ENCODE data around the gene UBE4B.

DNA sequence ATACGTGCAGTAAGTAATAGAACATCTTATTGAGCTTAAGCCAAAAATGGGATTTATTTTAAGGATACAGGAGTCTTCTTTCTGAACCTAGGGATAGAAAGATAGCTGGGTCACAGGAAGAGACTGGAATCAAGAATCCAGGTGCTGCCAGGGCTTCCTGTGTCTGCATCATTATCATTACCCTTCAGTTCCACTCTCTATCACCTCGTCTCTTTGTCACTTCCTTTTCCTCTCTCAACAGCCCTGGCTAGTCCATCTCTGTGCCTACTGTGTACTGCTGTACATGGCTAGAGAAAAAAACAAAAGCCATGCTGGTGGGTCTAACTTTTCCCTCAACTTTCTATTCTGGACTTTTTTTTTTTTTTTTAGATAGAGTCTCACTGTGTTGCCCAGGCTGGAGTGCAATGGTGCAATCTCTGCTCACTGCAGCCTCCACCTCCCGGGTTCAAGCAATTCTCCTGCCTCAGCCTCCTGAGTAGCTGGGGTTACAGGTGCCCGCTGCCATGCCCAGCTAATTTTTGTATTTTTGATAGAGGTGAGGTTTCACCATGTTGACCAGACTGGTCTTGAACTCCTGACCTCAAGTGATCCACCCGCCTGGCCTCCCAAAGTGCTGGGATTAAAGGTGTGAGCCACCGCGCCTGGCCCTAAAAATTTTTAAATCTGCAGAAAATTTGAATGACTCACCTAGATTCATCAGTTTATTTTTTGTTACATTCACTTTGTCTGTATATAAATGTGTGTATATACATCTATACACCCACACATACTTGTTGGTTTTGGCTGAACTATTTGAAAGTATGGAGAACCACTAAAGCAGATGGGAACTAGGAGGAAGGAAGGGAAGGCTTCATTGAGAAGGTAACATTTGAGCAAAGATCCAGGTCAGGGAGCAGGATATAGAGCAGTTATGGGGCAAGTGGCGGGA, 31.9 kb downstream of the UBE4B start:
- TF ChIP-seq, protein P1, sequence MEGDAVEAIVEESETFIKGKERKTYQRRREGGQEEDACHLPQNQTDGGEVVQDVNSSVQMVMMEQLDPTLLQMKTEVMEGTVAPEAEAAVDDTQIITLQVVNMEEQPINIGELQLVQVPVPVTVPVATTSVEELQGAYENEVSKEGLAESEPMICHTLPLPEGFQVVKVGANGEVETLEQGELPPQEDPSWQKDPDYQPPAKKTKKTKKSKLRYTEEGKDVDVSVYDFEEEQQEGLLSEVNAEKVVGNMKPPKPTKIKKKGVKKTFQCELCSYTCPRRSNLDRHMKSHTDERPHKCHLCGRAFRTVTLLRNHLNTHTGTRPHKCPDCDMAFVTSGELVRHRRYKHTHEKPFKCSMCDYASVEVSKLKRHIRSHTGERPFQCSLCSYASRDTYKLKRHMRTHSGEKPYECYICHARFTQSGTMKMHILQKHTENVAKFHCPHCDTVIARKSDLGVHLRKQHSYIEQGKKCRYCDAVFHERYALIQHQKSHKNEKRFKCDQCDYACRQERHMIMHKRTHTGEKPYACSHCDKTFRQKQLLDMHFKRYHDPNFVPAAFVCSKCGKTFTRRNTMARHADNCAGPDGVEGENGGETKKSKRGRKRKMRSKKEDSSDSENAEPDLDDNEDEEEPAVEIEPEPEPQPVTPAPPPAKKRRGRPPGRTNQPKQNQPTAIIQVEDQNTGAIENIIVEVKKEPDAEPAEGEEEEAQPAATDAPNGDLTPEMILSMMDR (IDR thresholded peaks at IDR 0.05), result no peak
- no peak for TF ChIP-seq POLR2AphosphoS5 (IDR thresholded peaks at IDR 0.05; ENCODE audit: low read depth, low read length)
- TF ChIP-seq, protein P2, sequence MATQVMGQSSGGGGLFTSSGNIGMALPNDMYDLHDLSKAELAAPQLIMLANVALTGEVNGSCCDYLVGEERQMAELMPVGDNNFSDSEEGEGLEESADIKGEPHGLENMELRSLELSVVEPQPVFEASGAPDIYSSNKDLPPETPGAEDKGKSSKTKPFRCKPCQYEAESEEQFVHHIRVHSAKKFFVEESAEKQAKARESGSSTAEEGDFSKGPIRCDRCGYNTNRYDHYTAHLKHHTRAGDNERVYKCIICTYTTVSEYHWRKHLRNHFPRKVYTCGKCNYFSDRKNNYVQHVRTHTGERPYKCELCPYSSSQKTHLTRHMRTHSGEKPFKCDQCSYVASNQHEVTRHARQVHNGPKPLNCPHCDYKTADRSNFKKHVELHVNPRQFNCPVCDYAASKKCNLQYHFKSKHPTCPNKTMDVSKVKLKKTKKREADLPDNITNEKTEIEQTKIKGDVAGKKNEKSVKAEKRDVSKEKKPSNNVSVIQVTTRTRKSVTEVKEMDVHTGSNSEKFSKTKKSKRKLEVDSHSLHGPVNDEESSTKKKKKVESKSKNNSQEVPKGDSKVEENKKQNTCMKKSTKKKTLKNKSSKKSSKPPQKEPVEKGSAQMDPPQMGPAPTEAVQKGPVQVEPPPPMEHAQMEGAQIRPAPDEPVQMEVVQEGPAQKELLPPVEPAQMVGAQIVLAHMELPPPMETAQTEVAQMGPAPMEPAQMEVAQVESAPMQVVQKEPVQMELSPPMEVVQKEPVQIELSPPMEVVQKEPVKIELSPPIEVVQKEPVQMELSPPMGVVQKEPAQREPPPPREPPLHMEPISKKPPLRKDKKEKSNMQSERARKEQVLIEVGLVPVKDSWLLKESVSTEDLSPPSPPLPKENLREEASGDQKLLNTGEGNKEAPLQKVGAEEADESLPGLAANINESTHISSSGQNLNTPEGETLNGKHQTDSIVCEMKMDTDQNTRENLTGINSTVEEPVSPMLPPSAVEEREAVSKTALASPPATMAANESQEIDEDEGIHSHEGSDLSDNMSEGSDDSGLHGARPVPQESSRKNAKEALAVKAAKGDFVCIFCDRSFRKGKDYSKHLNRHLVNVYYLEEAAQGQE (IDR thresholded peaks at IDR 0.05; ENCODE audit: insufficient read depth in 1 of 2, low read depth in 2 of 2, low read length in 1 of 2), result no peak
